Nephron (organoid): ENCODE results near the gene ASCC1.

Source experiments
- H3K27ac Mint-ChIP-seq, 3 experiments: 2 replicates each; pipeline ENCODE4 v1.8.0; 2020; ENCODE audit warnings: mixed read lengths in 3 of 3, mild to moderate bottlenecking in 2 of 3, moderate library complexity in 1 of 3
- H3K27me3 Mint-ChIP-seq: 2 replicates; pipeline ENCODE4 v1.8.0; 2021; ENCODE audit warnings: low read depth, mild to moderate bottlenecking, moderate library complexity, mixed read lengths
- H3K36me3 Mint-ChIP-seq: 2 replicates; pipeline ENCODE4 v1.8.0; 2020; ENCODE audit warnings: low read depth, mixed read lengths
- H3K4me1 Mint-ChIP-seq: 2 replicates; pipeline ENCODE4 v1.8.0; 2020; ENCODE audit warnings: mixed read lengths
- H3K4me3 Mint-ChIP-seq, 3 experiments: 2 replicates each; pipeline ENCODE4 v1.8.0; 2020; ENCODE audit warnings: mild to moderate bottlenecking in 3 of 3, mixed read lengths in 3 of 3, moderate library complexity in 2 of 3
- H3K9me3 Mint-ChIP-seq: 2 replicates; pipeline ENCODE4 v1.8.0; 2020; ENCODE audit warnings: mixed read lengths
- TF ChIP-seq, protein P1 (sequence below), 3 experiments: fragments of 200-600 bp; sonication (generic); IDR thresholded peaks; one replicate each; pipeline ENCODE4 v1.5.0; 2021; ENCODE audit warnings: antibody characterized with exemption in 3 of 3; ENCODE audit not compliant: unreplicated experiment in 3 of 3

ASCC1 gene

DNA sequence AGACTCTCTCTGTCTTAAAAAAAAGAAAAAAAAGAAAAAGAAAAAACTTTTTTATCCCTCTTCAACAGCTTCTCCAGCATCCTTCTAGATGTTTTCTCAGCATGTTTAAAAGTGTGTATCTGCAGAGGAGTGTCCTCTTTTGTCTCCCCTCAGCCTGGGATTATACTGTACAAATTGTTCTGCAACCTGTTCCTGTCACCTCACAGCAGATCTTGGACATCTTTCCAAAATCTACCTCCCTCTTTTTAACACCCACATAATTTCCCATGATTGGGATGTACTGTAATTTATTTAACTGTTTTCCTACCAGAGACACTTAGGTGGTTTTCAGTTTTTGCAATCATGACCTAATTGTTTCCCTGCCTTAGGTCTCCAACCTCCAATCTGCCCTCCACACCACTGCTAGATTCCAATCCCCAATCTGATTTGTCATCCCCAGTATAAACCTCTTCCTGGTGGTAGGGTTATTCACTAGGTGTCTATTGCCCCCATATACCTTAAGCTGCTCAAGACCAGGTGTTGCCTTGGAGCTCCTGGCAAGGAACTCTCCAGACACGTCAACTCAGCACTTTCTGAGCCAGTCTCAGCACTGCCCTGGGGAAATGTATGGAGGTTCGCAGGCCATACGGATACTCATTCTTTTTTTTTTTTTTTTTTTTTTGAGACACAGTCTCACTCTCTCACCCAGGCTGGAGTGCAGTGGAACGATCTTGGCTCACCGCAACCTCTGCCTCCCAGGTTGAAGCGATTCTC is 40.1 kb upstream of the ASCC1 start:
- peak overlapping the region in 2 of 3 experiments; percentile 11 to 17 for H3K4me3 Mint-ChIP-seq
- no peaks in the 10 kb centered on the region for H3K36me3 Mint-ChIP-seq
- TF ChIP-seq, protein P1, sequence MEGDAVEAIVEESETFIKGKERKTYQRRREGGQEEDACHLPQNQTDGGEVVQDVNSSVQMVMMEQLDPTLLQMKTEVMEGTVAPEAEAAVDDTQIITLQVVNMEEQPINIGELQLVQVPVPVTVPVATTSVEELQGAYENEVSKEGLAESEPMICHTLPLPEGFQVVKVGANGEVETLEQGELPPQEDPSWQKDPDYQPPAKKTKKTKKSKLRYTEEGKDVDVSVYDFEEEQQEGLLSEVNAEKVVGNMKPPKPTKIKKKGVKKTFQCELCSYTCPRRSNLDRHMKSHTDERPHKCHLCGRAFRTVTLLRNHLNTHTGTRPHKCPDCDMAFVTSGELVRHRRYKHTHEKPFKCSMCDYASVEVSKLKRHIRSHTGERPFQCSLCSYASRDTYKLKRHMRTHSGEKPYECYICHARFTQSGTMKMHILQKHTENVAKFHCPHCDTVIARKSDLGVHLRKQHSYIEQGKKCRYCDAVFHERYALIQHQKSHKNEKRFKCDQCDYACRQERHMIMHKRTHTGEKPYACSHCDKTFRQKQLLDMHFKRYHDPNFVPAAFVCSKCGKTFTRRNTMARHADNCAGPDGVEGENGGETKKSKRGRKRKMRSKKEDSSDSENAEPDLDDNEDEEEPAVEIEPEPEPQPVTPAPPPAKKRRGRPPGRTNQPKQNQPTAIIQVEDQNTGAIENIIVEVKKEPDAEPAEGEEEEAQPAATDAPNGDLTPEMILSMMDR (IDR thresholded peaks at IDR 0.05; ENCODE audit: unreplicated experiment in 3 of 3): no peak
- H3K9me3 Mint-ChIP-seq: no peaks in the 10 kb centered on the region
- H3K27me3 Mint-ChIP-seq: peaks cover 3% of the 10 kb centered on the region
- H3K4me1 Mint-ChIP-seq: peaks cover 76% of the 10 kb centered on the region
- H3K27ac Mint-ChIP-seq: peak overlapping the region; percentile 98 to 99 (median 98)

DNA sequence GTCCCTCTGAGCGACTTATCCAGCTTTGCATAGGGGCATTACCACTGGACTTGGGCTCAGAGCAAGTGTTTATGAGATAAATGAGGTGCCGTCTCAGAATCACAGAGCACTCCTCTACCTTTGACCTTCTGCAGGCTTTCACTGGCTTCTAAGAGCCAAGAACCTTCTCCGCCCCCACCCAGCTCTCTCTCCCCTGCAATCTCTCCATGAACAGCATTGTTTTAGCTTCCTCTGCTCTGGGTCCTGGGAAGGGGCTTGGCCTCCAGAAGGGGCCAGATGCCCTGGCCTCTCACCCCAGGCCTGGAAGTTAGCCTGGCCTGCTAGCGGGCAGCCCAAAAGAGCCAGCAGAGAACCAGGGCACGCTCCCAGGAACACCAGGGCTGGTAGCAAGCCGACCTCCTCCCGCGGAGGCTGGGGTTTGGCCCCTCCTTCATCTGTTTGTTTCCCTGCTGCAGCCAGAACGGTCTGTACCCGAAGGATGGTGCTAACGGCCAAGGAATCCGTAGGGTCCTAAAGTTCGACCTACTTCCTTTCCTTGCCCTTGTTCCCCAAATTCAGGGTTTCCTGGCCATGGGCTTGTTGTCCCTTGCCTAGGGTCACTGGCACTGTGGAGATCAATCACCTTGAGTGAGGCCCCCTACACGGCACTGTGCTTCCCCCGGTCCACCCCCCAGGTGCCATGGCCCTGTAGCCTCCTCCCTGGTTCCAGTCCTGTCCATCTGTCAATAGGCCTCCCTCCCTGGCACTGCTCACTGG is 38.9 kb upstream of the ASCC1 start:
- H3K4me1 Mint-ChIP-seq: peaks cover 73% of the 10 kb centered on the region
- peak overlapping the region; percentile 98 to 99 (median 98) for H3K27ac Mint-ChIP-seq
- H3K36me3 Mint-ChIP-seq: no peaks in the 10 kb centered on the region
- H3K4me3 Mint-ChIP-seq: peak overlapping the region; percentile 58 to 83 (median 73)
- no peaks in the 10 kb centered on the region for H3K9me3 Mint-ChIP-seq
- peaks cover 8% of the 10 kb centered on the region for H3K27me3 Mint-ChIP-seq
- TF ChIP-seq, protein P1 (IDR thresholded peaks at IDR 0.05; ENCODE audit: unreplicated experiment in 3 of 3): no peak

DNA sequence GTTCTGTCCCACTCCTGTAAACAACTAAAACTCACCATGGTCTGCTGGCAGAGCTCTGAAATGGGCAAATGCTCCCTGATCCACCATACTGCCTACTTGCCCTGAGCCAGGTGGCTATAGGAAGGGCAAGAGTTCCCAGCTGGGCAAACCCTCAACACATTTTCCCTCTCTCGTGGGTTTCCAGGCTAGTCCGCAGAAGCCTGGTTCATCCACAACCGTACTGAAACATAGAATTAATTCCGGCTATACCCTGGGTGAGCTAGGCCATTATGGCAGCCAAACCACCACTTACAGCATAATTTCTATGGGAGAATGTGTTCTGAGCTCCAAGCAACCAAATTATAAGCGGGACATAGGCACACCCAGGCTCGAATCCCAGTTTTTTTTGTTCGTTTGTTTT is 37.5 kb upstream of the ASCC1 start:
- H3K27ac Mint-ChIP-seq: peak overlapping the region; percentile 84 to 97 (median 96)
- H3K4me3 Mint-ChIP-seq: peak overlapping the region in 1 of 3 experiments; percentile 28
- no peaks in the 10 kb centered on the region for H3K9me3 Mint-ChIP-seq
- H3K4me1 Mint-ChIP-seq: peaks cover 64% of the 10 kb centered on the region
- H3K36me3 Mint-ChIP-seq: no peaks in the 10 kb centered on the region
- TF ChIP-seq, protein P1 (IDR thresholded peaks at IDR 0.05; ENCODE audit: unreplicated experiment in 3 of 3): no peak
- H3K27me3 Mint-ChIP-seq: peaks cover 8% of the 10 kb centered on the region

DNA sequence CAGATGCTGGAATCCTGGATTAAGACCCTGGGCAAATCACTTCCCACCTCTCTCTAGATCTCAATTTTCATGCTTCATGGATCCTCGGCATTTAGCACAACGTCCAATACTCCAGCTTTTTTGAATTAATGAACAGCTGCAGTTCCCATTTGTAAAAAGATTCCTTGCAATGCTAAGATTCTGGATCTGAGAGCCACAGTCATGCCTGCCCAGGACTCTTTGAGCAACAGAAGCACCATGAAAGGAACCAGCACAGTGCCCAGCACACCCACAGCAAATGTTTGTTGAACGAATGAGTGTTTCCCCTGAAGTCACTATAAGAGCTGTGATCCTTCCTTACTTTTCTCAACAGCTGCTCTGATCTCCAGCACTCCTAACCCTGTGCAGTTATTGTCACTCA is 36.9 kb upstream of the ASCC1 start:
- Mint-ChIP-seq H3K36me3 (no peaks in the 10 kb centered on the region), H3K4me1 (peaks cover 68% of the 10 kb centered on the region), H3K27me3 (peaks cover 8% of the 10 kb centered on the region), H3K4me3 (peak overlapping the region in 2 of 3 experiments; percentile 2 to 28), H3K9me3 (no peaks in the 10 kb centered on the region), H3K27ac (peak overlapping the region; percentile 84 to 97 (median 96))
- TF ChIP-seq, protein P1 (IDR thresholded peaks at IDR 0.05; ENCODE audit: unreplicated experiment in 3 of 3): no peak

DNA sequence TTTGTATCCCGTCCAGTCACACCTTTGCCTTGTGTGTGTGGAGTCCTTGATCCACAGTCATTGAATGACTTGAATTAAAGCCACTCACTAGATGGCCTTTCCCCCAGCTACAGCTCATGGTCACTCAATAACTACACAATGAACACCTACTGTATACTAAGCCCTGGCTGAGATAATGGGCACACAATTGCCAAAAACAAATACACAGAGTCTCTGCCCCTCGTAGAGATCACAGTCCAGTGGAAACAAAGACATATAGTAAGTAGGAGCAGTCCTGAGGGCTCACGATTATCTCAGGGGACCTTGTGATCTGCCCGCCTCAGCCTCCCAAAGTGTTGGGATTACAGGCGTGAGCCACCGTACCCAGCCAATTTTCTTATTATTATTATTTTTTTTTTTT is 35.6 kb upstream of the ASCC1 start:
- TF ChIP-seq, protein P1 (IDR thresholded peaks at IDR 0.05; ENCODE audit: unreplicated experiment in 3 of 3): no peak
- Mint-ChIP-seq H3K4me3 (no peak overlapping the region), H3K36me3 (no peaks in the 10 kb centered on the region), H3K9me3 (no peaks in the 10 kb centered on the region), H3K4me1 (peaks cover 62% of the 10 kb centered on the region), H3K27me3 (peaks cover 5% of the 10 kb centered on the region), H3K27ac (peak overlapping the region; percentile 33 to 96 (median 91))
